ENCODE data around the gene FLYWCH1. TPM values are rescaled to one million over a fixed set of nuclear protein-coding genes. Genes with fewer than 3 reads are reported as not detected.

FLYWCH1 gene
- total RNA-seq: 31.2 and 36.3 TPM in 2 replicates

GRCh38 chr16:2911638-2912329 lies at the start of gene FLYWCH1:
TSS of gene FLYWCH1 (plus strand) at chr16:2911931. CDS start at chr16:2929686, 17,755 bp downstream.

GRCh38 chr16:2882650-2883457 lies 28.9 kb upstream of the FLYWCH1 start, which contains the start of gene FLYWCH2:
TSS of gene FLYWCH2 (plus strand) at chr16:2883215. CDS start at chr16:2896450, 13,235 bp downstream.

GRCh38 chr16:2963723-2964474 lies 52.2 kb downstream of the FLYWCH1 start, which contains the start of gene KREMEN2:
TSS of gene KREMEN2 (plus strand) at chr16:2964275. CDS start at chr16:2964521, 246 bp downstream.

GRCh38 chr16:2968738-2969544 lies 57.2 kb downstream of the FLYWCH1 start, which contains the start of gene PAQR4:
TSS of gene PAQR4 (plus strand) at chr16:2969348. CDS start at chr16:2969675, 327 bp downstream.

GRCh38 chr16:2980227-2981176 lies 68.8 kb downstream of the FLYWCH1 start, which contains the start of gene PKMYT1:
TSS of gene PKMYT1 (minus strand) at chr16:2980446. CDS start at chr16:2979657, 789 bp downstream.

Other genes starting within 250 kb of the FLYWCH1 start
- 21.2 and 24.5 TPM in 2 replicates for gene KCTD5, start 229.4 kb upstream of the FLYWCH1 start, total RNA-seq
- 0.16 and 0.19 TPM in 2 replicates for gene PRSS27, start 191.7 kb upstream of the FLYWCH1 start, total RNA-seq
- gene SRRM2, start 159.3 kb upstream of the FLYWCH1 start, total RNA-seq: 25.3 and 76.9 TPM in 2 replicates
- 227 and 361 TPM in 2 replicates for gene ELOB, start 134.7 kb upstream of the FLYWCH1 start, total RNA-seq
- not detected in 2 replicates for gene PRSS33, start 124.4 kb upstream of the FLYWCH1 start, total RNA-seq
- not detected in 2 replicates for gene PRSS41, start 113.5 kb upstream of the FLYWCH1 start, total RNA-seq
- 0.32 and 1.7 TPM in 2 replicates for gene PRSS21, start 94.7 kb upstream of the FLYWCH1 start, total RNA-seq
- 0.44 and 0.65 TPM in 2 replicates for gene ZG16B, start 81.6 kb upstream of the FLYWCH1 start, total RNA-seq
- not detected in 2 replicates for gene PRSS22, start 53.8 kb upstream of the FLYWCH1 start, total RNA-seq
- gene FLYWCH2, start 28.7 kb upstream of the FLYWCH1 start, total RNA-seq: 32.2 and 59.3 TPM in 2 replicates
- gene KREMEN2, start 52.3 kb downstream of the FLYWCH1 start, total RNA-seq: not detected in 2 replicates
- gene PAQR4, start 57.4 kb downstream of the FLYWCH1 start, total RNA-seq: 11.3 and 13.3 TPM in 2 replicates
- gene PKMYT1, start 68.5 kb downstream of the FLYWCH1 start, total RNA-seq: 5.0 and 6.6 TPM in 2 replicates
- not detected in 2 replicates for gene CLDN9, start 101.0 kb downstream of the FLYWCH1 start, total RNA-seq
- gene CLDN6, start 106.3 kb downstream of the FLYWCH1 start, total RNA-seq: 0.25 TPM in 1 of 2 replicates, not detected in the other
- 61.0 and 186 TPM in 2 replicates for gene TNFRSF12A, start 108.4 kb downstream of the FLYWCH1 start, total RNA-seq
- gene HCFC1R1, start 112.0 kb downstream of the FLYWCH1 start, total RNA-seq: 3.8 and 6.0 TPM in 2 replicates
- 18.6 and 24.1 TPM in 2 replicates for gene THOC6, start 112.1 kb downstream of the FLYWCH1 start, total RNA-seq
- not detected in 2 replicates for gene BICDL2, start 125.0 kb downstream of the FLYWCH1 start, total RNA-seq
- gene MMP25, start 134.6 kb downstream of the FLYWCH1 start, total RNA-seq: under 0.01 and 0.06 TPM in 2 replicates
- gene IL32, start 153.7 kb downstream of the FLYWCH1 start, total RNA-seq: 105 and 319 TPM in 2 replicates
- not detected in 2 replicates for gene ZSCAN10, start 187.4 kb downstream of the FLYWCH1 start, total RNA-seq
- 15.6 and 27.2 TPM in 2 replicates for gene ZNF205, start 200.7 kb downstream of the FLYWCH1 start, total RNA-seq
- 4.2 and 7.5 TPM in 2 replicates for gene ZNF213, start 223.1 kb downstream of the FLYWCH1 start, total RNA-seq

Measured in bladder microvascular endothelial cell (primary cell).